Esophagus muscularis mucosa (tissue), 3 donors: Measurements from ENCODE around the gene RUNX1.

Experiments used
- POLR2A ChIP-seq: fragments of 450-650 bp; IDR thresholded peaks from one replicate; pipeline ENCODE4 v1.6.1; 2017; ENCODE audit warnings: antibody characterized with exemption, moderate library complexity, mild to moderate bottlenecking, low read depth
- TF ChIP-seq, protein P1 (sequence below), 3 experiments: fragments of 200-600 bp in 2 of 3; fragments of 450-650 bp in 1 of 3; sonication (generic) in 2 of 3; IDR thresholded peaks; one replicate each; pipeline ENCODE4 v1.5.1; 2017 to 2019; ENCODE audit warnings: antibody characterized with exemption in 3 of 3, mild to moderate bottlenecking in 2 of 3, moderate library complexity in 1 of 3

DNA sequence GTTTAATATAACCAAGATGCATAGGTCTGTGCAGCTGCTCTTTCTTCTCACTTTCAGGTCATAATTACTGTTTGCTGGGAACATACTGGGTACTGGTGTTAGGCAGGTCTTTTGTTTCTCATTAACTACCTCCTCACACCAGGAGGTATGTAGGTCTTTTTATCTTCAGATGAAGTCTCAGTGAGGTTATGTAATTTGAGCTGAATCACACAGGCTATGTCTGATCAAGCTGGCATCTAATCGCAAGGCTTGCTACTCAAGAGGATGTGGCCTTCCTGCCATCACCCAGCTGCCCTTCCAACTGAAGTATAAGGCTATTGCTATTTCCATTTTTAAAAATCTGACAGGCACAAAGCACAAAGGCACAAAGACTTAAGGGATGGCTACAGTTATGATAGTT, 96.4 kb downstream of the RUNX1 start:
- no peak for TF ChIP-seq POLR2A
- TF ChIP-seq, protein P1, sequence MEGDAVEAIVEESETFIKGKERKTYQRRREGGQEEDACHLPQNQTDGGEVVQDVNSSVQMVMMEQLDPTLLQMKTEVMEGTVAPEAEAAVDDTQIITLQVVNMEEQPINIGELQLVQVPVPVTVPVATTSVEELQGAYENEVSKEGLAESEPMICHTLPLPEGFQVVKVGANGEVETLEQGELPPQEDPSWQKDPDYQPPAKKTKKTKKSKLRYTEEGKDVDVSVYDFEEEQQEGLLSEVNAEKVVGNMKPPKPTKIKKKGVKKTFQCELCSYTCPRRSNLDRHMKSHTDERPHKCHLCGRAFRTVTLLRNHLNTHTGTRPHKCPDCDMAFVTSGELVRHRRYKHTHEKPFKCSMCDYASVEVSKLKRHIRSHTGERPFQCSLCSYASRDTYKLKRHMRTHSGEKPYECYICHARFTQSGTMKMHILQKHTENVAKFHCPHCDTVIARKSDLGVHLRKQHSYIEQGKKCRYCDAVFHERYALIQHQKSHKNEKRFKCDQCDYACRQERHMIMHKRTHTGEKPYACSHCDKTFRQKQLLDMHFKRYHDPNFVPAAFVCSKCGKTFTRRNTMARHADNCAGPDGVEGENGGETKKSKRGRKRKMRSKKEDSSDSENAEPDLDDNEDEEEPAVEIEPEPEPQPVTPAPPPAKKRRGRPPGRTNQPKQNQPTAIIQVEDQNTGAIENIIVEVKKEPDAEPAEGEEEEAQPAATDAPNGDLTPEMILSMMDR (IDR thresholded peaks at IDR 0.05) = no peak
